Parathyroid adenoma (tissue), 2 donors: Measurements from ENCODE around the gene TNFAIP8.

Experiments used
- H2AFZ ChIP-seq: fragments of 300-600 bp; sonication (generic); one replicate; pipeline ENCODE4 v1.7.0; 2017; ENCODE audit warnings: antibody characterized with exemption, mild to moderate bottlenecking
- H3K27ac ChIP-seq: fragments of 300-600 bp; sonication (generic); one replicate; pipeline ENCODE4 v1.7.0; 2017
- H3K27me3 ChIP-seq: fragments of 300-600 bp; sonication (generic); one replicate; pipeline ENCODE4 v1.7.0; 2017; ENCODE audit warnings: low read length; ENCODE audit not compliant: control insufficient read depth, insufficient read depth
- H3K36me3 ChIP-seq: fragments of 300-600 bp; sonication (generic); one replicate; pipeline ENCODE4 v1.7.0; 2017; ENCODE audit warnings: low read length; ENCODE audit not compliant: control insufficient read depth, insufficient read depth
- H3K4me1 ChIP-seq: fragments of 300-600 bp; sonication (generic); one replicate; pipeline ENCODE4 v1.7.0; 2017; ENCODE audit warnings: control low read depth
- H3K4me2 ChIP-seq: fragments of 300-600 bp; sonication (generic); one replicate; pipeline ENCODE4 v1.7.0; 2017; ENCODE audit warnings: low read length
- H3K4me3 ChIP-seq: fragments of 300-600 bp; sonication (generic); one replicate; pipeline ENCODE4 v1.7.0; 2017; ENCODE audit warnings: low read depth, low read length
- H3K79me2 ChIP-seq: fragments of 300-600 bp; sonication (generic); one replicate; pipeline ENCODE4 v1.7.0; 2017; ENCODE audit warnings: control low read depth
- H3K9ac ChIP-seq: fragments of 300-600 bp; sonication (generic); one replicate; pipeline ENCODE4 v1.7.0; 2017; ENCODE audit warnings: mild to moderate bottlenecking
- H3K9me3 ChIP-seq: fragments of 300-600 bp; sonication (generic); one replicate; pipeline ENCODE4 v1.7.0; 2017; ENCODE audit warnings: low read length; ENCODE audit not compliant: control insufficient read depth
- CTCF ChIP-seq: fragments of 300-600 bp; sonication (generic); IDR thresholded peaks from one replicate; pipeline ENCODE4 v1.7.0; 2017; ENCODE audit warnings: antibody characterized with exemption, mild to moderate bottlenecking
- donor health status: primary hyperparathyroidism.

TNFAIP8 gene

DNA sequence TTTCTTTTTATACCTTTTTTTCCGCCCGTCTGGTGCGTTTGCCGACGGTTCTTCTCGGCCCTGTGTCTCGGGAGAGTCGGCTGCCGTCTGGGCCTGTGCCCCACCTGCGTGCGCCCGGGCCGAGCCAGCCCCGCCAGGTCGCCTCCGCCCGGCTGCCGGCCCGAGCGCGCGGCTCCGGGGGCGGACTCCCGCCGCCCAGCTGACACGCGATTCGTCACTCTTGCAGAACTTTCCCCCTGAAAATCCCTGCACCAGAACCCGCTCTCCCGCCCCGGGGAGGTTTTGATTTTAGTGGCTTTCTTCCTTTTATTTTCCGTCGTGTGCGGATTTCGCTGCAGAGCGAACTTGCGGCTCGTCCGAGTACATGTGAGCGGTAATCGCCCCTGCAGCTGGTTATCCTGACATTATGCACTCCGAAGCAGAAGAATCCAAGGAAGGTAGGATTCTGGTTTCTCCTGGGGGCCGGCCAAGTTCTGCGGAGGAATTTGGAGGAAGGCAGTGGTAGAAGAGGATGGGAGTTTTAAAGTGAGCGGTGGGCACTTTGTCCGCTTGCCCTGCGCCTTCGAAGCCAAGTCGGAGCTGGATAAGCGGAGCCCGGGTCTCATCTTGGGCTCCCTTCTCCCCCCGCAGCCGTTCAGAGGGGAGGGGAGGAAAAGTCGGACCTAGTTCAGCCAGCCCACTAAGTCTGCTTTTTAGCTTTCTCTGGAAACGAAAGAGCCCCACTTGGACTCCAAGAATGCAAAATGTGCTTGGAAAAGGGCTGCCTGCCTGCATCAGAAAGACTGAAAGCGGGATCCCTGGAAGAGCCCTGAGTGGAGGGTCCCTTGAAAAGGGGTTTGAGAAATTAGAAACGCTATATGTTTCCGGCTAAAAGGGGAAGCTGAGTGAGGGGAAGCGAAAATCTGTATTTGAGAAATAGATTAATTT lies at the start of gene TNFAIP8:
TNFAIP8 (plus strand) TSS at position 335 of the 927 bp plus-strand sequence; CDS start at position 407, 72 bp downstream.
- Histone ChIP-seq H2AFZ (peak within 1 kb of the TSS; percentile 86), H3K4me3 (peak within 1 kb of the TSS; percentile 74), H3K9ac (no peak within 1 kb of the TSS), H3K79me2 (no peaks in the 10 kb centered on the region), H3K4me1 (peaks cover 3% of the 10 kb centered on the region), H3K27ac (no peak within 1 kb of the TSS), H3K36me3 (no peaks in the 10 kb centered on the region), H3K27me3 (no peaks in the 10 kb centered on the region), H3K4me2 (peak within 1 kb of the TSS; percentile 67), H3K9me3 (no peaks in the 10 kb centered on the region)
- TF ChIP-seq CTCF: no peak

- H3K27me3 ChIP-seq: no peaks in the 10 kb centered on the region
- no peak overlapping the region for H3K9ac ChIP-seq
- no peaks in the 10 kb centered on the region for H3K36me3 ChIP-seq
Measured at GRCh38 chr5:119307170-119307569, 48.6 kb upstream of the TNFAIP8 start.

GRCh38 chr5:119309326-119309725 lies 46.5 kb upstream of the TNFAIP8 start:
- Histone ChIP-seq H2AFZ (no peak overlapping the region), H3K27ac (no peak overlapping the region), H3K4me1 (no peaks in the 10 kb centered on the region), H3K4me2 (no peak overlapping the region), H3K79me2 (no peaks in the 10 kb centered on the region), H3K27me3 (no peaks in the 10 kb centered on the region), H3K4me3 (no peak overlapping the region), H3K9ac (no peak overlapping the region), H3K9me3 (no peaks in the 10 kb centered on the region), H3K36me3 (no peaks in the 10 kb centered on the region)
- TF ChIP-seq CTCF: no peak

More at GRCh38 chr5:119307170-119307569, 48.6 kb upstream of the TNFAIP8 start:
- H2AFZ ChIP-seq: no peak overlapping the region
- H3K27ac ChIP-seq: no peak overlapping the region
- no peaks in the 10 kb centered on the region for H3K4me1 ChIP-seq
- no peak for TF ChIP-seq CTCF
- H3K4me3 ChIP-seq: no peak overlapping the region
- H3K9me3 ChIP-seq: no peaks in the 10 kb centered on the region
- no peak overlapping the region for H3K4me2 ChIP-seq
- no peaks in the 10 kb centered on the region for H3K79me2 ChIP-seq

GRCh38 chr5:119311688-119312087 lies 44.1 kb upstream of the TNFAIP8 start:
- Histone ChIP-seq H3K4me1 (no peaks in the 10 kb centered on the region), H3K27me3 (no peaks in the 10 kb centered on the region), H3K9me3 (no peaks in the 10 kb centered on the region), H3K27ac (no peak overlapping the region), H3K4me3 (no peak overlapping the region), H3K4me2 (no peak overlapping the region), H3K79me2 (no peaks in the 10 kb centered on the region), H3K9ac (no peak overlapping the region), H3K36me3 (no peaks in the 10 kb centered on the region), H2AFZ (no peak overlapping the region)
- no peak for TF ChIP-seq CTCF
